Astrocyte of the cerebellum (primary cell): ENCODE data around the gene POU6F2.

Source experiments
- DNase-seq: peaks from one replicate; pipeline ENCODE4 v3.0.0-alpha.2; 2011; ENCODE audit warnings: low read depth
- H3K4me3 ChIP-seq: 2 replicates; pipeline ENCODE4 v1.5.1; 2011; ENCODE audit warnings: mild to moderate bottlenecking, low read depth, low read length, moderate library complexity
- in situ Hi-C: cut with HindIII; loops from 2 replicates; pipeline ENCODE4 v1.10.0; 2017; ENCODE audit warnings: low sequenced_read_pairs
- TF ChIP-seq, protein P1 (sequence below): IDR thresholded peaks from 2 replicates; pipeline ENCODE4 v1.5.1; 2012; ENCODE audit warnings: low read length, low read depth, moderate library complexity, mild to moderate bottlenecking; ENCODE audit errors: missing control alignments

POU6F2 gene

DNA sequence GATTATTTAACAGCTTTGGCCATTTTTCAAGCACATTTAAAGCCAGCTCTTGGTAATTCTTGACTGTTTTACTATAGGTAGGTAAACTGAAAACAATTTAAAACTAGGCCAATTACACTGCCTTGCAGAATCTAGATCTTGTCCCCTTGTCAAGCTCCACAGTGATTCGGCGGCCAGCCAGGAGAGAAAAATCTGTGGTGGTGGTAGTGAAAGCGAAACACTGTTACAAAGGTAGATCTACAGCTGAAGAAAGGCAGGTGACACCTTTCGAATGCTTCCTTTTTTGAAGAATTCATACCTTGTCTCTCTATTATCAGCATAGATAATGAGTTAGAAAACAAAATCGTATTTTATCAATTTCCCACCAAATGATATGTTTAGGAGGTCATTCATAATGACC lies 218.3 kb downstream of the POU6F2 start:
- TF ChIP-seq, protein P1, sequence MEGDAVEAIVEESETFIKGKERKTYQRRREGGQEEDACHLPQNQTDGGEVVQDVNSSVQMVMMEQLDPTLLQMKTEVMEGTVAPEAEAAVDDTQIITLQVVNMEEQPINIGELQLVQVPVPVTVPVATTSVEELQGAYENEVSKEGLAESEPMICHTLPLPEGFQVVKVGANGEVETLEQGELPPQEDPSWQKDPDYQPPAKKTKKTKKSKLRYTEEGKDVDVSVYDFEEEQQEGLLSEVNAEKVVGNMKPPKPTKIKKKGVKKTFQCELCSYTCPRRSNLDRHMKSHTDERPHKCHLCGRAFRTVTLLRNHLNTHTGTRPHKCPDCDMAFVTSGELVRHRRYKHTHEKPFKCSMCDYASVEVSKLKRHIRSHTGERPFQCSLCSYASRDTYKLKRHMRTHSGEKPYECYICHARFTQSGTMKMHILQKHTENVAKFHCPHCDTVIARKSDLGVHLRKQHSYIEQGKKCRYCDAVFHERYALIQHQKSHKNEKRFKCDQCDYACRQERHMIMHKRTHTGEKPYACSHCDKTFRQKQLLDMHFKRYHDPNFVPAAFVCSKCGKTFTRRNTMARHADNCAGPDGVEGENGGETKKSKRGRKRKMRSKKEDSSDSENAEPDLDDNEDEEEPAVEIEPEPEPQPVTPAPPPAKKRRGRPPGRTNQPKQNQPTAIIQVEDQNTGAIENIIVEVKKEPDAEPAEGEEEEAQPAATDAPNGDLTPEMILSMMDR, result no peak
- no peak overlapping the region for H3K4me3 ChIP-seq
- DNase-seq, result no peak
- in situ Hi-C loops, result no loop called here

DNA sequence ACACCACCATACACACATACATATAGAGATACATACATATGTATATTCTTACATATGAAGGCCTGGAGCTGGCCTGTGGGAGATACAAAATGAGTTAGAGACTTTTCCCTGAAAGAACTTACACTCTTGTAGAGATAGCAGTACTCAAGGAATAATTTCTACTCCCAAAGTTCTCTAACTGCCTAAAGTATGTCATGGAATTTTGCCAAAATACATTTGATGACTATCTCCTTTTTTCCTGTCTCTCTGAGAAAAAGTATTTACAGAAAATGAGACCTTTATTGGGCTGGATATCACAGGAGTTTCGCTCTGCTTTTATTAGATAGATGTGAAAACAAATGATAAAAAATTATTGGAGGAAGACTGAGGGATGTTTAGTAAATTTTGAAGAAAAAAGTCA lies 220.1 kb downstream of the POU6F2 start:
- in situ Hi-C loops, result no loop called here
- TF ChIP-seq, protein P1, result no peak
- H3K4me3 ChIP-seq, result no peak overlapping the region
- no peak for DNase-seq

DNA sequence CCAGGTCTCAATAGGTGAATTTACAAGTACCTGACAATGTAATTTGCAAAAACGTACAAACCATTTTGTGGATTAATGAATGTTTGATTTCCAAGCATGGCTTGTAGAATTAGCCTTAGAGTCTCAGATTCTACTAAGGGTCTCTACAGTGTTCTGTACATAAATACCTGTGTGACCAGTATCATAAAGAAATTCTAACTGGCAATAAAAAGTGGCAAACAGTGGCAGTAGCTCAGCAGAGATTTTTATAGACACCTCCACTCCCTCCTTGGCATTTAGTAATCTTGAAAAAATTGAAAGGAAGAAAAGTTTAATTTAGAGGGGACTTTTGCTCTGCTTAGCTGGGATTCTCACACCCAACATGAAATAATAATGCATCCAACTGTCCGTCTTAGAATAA lies 220.8 kb downstream of the POU6F2 start:
- in situ Hi-C loops, result no loop called here

DNA sequence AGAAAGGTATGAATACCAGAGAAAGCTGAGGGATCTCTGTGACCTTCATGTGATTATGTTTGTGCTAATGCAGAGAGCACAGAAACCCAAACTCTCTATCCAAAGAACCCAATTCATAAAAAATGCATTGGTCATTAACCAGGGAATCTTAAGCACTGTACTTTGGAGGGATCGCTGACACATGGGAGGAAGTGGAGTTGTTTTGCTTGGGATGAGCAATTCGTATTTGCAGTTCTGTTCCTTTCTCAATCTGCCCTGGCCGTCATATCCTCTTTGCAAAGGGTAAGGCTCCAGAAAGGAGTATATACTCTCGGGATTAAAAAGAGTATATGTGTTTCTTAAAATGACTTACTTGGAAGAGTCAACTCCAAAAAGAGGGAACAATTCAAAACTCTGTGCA lies 221.3 kb downstream of the POU6F2 start:
- in situ Hi-C loops, result no loop called here
- no peak for DNase-seq
- TF ChIP-seq, protein P1, result no peak
- no peak overlapping the region for H3K4me3 ChIP-seq

More for the DNA sequence above, 220.8 kb downstream of the POU6F2 start:
- TF ChIP-seq, protein P1, result no peak
- H3K4me3 ChIP-seq, result no peak overlapping the region
- no peak for DNase-seq

DNA sequence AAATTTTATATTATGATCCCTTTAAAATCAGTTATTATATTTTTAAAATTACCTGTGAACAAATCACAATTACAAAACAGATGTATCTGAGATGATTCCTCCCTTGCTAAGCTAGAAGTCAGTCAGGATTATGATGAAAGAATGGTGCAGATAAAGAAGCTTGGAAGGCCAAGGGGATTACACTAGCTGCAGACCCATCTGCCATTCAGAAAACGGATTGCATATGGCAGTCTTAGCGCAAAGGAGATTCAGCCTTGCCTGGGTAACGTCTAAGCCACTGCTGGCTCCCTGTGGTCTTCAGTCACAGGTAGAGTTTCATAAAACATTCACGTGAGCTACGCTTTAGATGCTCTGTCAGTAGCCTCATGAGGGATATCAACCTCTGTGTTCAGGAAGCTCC lies 222.2 kb downstream of the POU6F2 start:
- H3K4me3 ChIP-seq, result no peak overlapping the region
- in situ Hi-C loops, result no loop called here
- DNase-seq, result no peak
- TF ChIP-seq, protein P1, result no peak

DNA sequence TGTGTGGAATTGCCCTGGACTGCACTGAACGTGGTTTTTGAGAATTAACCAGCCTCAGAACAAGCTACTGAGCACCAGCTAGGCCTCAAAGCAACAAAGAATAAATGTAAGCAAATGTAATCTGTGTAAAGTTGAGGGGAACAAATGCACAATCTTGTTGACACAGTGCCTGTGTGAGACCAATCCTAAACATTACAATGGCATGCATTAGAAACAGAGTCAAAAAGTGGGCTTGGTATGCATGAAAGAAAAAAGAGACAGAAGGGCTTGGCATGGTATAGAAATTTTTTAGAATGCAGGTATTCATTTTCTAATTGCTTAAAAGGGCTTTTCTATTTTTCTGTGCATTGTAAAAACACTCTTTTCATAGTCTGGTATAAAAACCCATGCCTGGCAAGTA lies 224.3 kb downstream of the POU6F2 start:
- in situ Hi-C loops, result no loop called here
- no peak for DNase-seq
- TF ChIP-seq, protein P1, result no peak
- H3K4me3 ChIP-seq, result no peak overlapping the region

DNA sequence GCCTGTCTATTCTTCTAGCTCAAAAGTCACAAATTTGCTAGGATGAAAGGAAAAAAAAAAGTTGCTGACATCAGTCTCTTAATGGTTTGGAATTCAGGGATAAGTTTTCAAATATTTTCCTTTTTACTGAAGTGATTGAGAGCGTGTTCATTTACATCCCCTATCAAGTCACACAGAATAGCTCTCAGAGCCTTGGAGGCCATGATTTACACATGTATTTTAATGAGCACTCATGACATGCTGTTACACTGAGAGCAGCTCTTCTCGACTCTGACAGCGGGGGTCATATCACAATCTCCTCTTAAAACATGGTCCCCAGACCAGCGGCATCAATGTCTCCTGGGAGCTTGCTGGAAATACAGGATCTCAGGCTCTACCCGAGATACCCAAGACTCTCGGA lies 232.7 kb downstream of the POU6F2 start:
- in situ Hi-C loops, result no loop called here
- TF ChIP-seq, protein P1, result no peak
- H3K4me3 ChIP-seq, result no peak overlapping the region
- DNase-seq, result no peak
